Measurements from ENCODE around the gene PHLPP1. TPM values are rescaled to one million over a fixed set of nuclear protein-coding genes. Genes with fewer than 3 reads are reported as not detected.

The PHLPP1 gene
- total RNA-seq, 4 donors from 2014 or later: 6.3 to 18.0 (median 10.4) TPM

GRCh38 chr18:62728254-62728653 lies 12.9 kb downstream of the PHLPP1 start:
- no peak for TF ChIP-seq CTCF (IDR thresholded peaks at IDR 0.05)
- ATAC-seq (ENCODE audit: low FRiP score) (no peak), DNase-seq (ENCODE audit: low spot score) (no peak)

- DNase-seq (ENCODE audit: low spot score) (no peak), ATAC-seq (ENCODE audit: low FRiP score) (no peak)
- TF ChIP-seq CTCF (IDR thresholded peaks at IDR 0.05): no peak
Measured at GRCh38 chr18:62729487-62730386, 14.4 kb downstream of the PHLPP1 start.

- TF ChIP-seq CTCF (IDR thresholded peaks at IDR 0.05): no peak
- no peak for DNase-seq (ENCODE audit: low spot score)
- ATAC-seq (ENCODE audit: low FRiP score): no peak
Measured at GRCh38 chr18:62730941-62731340, 15.6 kb downstream of the PHLPP1 start.

- no peak for TF ChIP-seq CTCF (IDR thresholded peaks at IDR 0.05)
- DNase-seq (ENCODE audit: low spot score): no peak
- ATAC-seq (ENCODE audit: low FRiP score): no peak
Measured at GRCh38 chr18:62732617-62733016, 17.3 kb downstream of the PHLPP1 start.

- no peak for DNase-seq (ENCODE audit: low spot score)
- ATAC-seq (ENCODE audit: low FRiP score): no peak
- TF ChIP-seq CTCF (IDR thresholded peaks at IDR 0.05): no peak
Measured at GRCh38 chr18:62734290-62734689, 18.9 kb downstream of the PHLPP1 start.

- TF ChIP-seq CTCF (IDR thresholded peaks at IDR 0.05): no peak
- no peak for ATAC-seq (ENCODE audit: low FRiP score)
- no peak for DNase-seq (ENCODE audit: low spot score)
Measured at GRCh38 chr18:62735387-62735786, 20.0 kb downstream of the PHLPP1 start.
